ENCODE data around the gene DCLRE1A.

DCLRE1A gene

DNA sequence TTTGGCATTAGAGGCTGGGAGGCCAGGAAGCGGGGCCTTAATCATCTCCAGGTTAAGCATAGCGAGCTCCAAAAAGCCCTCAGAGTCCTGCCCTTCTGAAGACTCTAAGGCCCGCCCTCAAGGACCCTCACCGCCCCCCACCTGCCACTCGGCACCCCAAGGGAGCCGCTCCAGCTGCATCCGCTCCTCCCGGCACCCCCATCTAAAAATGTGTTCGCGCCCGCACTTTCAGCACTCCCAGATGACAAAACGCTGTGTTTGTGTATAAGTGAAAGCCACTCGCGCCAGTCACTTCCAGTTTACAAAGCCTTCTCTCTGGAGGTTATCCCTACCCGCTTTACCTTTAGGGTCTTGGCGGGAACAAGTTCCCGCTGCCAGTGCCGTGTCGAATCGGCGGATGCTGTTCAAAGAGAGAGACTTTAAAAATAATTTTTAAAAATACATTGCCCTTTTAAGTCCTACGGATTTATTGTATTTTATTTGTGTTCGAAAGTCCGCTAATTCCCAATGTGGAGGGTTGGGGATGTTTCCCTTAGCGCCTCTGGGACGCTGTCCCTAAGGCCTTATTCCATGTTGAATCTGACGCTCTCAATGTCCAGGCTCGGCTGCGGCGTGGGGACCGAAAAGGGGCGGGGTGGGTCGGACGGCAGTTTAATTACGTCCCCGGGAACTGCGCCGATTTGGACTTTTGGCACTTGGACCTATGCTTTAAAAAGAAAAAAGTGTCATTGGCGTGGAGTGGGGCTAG is at the start of gene DCLRE1A, which contains the start of gene NHLRC2:
DCLRE1A (minus strand) TSS at position 70 of the 748 bp plus-strand sequence. CDS start 900 bp downstream, outside the sequence.
NHLRC2 (plus strand) TSS at position 649 of the 748 bp plus-strand sequence. CDS start 212 bp downstream, outside the sequence.
- peak; percentile 21 for FAIRE-seq

DNA sequence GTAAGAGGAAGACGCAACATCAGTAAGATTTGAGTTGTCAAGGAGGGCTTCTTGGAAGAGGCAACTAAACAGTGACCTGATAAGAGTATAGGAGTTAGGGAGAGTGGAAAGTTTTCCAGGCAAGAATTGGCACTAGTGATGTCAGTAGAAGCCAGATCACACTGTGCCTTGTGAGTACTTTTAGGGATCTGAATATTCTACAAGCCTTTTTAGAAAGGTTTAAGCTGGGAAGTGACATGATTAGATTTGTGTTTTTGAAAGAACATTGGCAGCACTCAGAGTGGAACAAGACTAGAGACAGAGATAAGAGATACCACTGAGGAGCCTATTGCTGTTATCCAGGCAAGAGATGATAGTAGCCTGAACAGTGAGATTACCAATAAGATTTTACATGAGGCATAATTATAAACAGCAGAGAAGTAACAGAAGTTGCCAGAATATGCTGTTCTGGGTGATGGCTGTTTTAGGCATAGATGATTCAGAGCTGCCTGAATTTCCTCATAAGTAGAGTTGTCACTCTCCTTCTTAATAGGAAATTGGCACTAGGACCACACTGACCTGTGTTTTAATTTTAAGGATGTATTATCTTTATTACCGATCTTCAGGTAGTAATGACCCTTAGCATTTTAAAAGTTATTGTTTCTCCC is 46.2 kb upstream of the DCLRE1A start:
- FAIRE-seq, result no peak

DNA sequence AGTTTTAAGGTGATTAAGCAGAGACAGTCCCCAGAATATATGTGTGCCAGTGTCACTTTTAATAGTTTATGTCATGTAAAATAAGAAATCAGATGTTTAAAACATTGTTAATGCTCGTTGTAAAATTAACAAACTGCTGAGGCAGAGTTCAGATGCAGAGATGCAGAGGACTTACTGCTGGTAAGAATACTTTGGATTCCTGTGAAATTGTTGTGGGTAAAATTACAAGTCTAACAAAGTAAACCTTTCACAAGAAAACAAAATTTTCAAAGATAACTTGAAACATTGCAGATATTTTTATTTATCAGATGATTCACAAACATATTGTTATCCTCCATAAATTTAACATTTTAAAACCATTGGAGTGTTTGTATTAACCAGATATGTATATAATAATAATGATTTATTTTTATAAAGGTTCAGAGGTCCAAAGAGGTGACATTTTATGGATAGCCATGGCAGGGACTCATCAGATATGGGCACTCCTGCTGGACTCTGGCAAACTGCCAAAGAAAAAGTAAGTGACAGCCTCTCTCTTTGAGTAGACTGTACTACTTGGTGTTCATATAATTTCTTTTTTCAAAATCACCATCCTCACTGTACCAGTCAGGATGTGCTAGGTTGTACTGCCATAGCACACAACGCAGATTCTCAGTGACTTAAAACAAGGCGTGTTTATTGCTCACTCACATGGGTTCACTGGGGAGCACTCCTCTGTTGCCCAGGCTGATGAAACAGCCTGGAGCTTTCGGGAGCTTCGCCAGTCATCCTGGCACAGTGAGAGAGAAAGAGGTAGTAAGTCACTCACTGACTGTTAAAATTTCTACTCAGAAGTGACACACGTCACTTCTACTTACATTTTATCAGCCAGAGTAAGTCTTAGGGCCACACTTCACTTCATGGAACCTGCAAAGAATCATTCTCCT is 44.1 kb upstream of the DCLRE1A start:
- FAIRE-seq, result peak; percentile 85

DNA sequence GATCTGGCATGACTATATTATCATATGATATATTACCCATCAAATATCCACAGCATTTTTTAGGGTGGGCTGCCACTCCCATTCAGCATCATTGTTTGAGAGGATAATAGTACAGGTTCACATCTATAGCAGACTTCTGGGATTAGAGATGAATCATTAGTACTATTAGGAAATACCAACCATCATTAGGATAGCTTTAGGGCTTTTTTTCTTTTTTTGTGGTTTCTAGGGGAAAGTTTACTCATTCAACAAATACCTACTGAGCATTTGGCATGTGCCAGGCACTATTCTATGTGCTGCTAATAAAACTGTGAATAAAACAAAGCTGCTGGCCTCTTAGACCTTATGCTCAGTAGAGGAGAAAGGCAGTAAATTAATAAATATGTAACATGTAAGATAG is 41.1 kb upstream of the DCLRE1A start:
- FAIRE-seq, result no peak

- FAIRE-seq, result no peak
Measured at GRCh38 chr10:113894581-113894980, 40.7 kb upstream of the DCLRE1A start.

DNA sequence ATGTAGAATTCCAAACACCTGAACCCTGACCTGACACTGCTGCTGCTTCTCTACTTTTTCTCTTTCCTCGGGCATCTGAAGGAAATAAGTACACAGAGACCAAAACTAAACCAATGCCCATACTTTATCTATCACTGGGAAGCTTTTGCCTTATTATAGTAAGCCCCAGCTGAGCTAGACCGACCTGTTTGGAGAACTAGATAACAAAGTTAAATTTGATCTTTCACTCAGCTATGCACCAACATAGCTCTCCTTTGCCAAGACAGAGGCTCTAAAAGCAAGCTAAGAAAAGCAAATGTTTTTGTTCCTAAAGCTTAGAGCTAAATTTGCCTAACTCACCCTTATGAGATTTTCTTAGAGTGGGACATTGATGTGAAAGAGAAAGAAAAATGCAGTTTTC is 39.7 kb upstream of the DCLRE1A start:
- FAIRE-seq, result no peak

- FAIRE-seq, result no peak
Measured at GRCh38 chr10:113891476-113891875, 37.6 kb upstream of the DCLRE1A start.

GRCh38 chr10:113890769-113891168 is 36.9 kb upstream of the DCLRE1A start:
- FAIRE-seq, result no peak

GRCh38 chr10:113889911-113890310 is 36.0 kb upstream of the DCLRE1A start:
- FAIRE-seq, result no peak

GRCh38 chr10:113882240-113882639 is 28.4 kb upstream of the DCLRE1A start:
- peak; percentile 33 for FAIRE-seq

DNA sequence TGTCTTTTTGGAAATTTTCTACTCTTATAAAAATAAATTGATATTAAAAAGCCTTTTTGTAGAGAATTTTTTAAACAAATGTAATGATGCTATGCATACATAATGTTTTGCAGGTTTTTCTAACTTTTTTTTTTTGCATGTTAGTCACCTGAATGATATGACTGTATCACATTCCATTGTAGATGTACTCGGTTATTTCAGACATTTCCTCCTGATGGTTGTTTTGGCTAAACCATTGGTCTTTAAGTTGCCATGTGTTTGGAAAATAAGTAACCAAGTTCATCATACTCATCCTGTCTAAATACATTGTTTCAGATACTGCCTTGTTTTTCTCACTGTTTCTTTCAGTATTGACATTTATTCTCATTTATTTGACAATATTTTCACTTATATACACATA is 26.4 kb upstream of the DCLRE1A start:
- FAIRE-seq, result no peak

DNA sequence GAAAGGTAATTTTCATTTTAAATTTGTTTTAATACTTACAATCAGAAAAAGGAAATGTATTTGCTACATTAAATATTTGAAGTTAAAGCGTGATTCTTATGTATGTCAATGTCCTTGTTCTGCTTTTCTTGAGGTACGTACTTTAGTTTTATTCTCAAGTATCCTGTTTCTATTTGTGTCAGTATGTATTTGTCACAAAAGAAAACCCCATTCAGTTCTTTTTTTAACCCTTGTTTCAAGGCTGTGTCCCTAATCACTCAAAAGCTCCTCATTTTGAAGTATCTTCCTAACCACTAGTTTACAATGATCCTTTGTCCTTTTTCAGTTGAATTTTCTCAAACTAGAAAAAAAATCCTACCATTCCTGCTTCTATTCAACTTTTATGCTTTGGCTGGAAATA is 25.8 kb upstream of the DCLRE1A start:
- FAIRE-seq, result no peak

GRCh38 chr10:113876461-113876860 is 22.6 kb upstream of the DCLRE1A start:
- no peak for FAIRE-seq

DNA sequence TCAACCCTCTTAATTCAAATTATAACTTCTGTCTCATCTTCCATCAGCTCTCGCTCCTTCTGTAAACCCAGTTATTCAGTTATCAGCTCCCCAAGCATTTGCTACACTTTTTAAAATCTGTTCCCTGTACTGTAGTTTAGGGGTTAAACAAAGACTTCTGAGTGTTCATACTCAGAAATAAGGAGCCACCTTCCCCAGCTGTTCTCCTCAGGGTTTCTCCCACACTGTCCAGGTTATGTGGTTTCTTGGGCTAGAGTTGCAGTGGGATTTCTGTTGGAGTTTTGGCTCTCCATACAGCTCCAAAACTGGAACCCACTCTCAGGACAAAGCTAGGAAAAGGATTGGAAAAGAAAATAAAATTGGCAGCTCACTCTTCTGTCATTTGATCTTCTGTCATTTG is 21.3 kb upstream of the DCLRE1A start:
- no peak for FAIRE-seq

DNA sequence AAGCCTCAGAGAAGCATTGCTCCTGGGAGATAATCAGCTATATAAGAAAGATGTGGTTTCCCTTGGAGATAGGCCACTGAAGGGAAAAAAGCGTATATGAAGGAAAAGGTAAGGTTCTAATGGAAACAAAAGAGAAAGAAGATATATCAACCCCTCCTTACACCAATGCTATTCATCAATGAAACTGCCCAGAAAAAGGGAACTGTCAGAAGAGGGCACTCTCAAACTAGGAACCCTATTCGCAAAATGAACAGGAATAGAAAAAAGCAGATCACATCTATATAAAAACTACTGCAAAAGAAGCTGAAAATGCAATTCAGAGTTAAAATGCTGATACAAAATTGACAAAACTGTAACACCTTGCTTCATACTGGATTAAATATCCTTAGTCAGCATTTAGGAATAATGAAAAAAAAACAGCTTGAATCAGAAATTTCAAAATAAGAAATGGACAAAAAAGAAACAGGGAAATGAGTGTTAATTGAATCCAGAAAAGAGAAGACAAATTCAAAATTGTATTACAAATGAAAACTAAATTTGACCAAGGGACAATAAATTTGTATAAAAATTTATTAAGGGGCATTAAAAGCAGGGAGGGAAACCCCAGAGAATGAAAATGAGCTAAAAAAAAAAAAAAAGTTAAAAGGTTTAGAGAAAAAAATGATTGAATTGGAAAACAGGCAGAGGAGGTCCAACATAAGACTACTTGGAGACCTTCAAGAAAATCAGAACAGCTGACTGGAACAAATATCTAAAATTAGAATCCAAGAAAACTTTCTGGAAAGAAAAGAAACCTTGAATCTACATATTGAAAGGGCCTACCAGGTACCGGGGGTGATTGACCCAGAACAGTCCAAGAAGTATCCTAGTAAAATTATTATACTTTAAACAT is 18.5 kb upstream of the DCLRE1A start:
- FAIRE-seq, result no peak

DNA sequence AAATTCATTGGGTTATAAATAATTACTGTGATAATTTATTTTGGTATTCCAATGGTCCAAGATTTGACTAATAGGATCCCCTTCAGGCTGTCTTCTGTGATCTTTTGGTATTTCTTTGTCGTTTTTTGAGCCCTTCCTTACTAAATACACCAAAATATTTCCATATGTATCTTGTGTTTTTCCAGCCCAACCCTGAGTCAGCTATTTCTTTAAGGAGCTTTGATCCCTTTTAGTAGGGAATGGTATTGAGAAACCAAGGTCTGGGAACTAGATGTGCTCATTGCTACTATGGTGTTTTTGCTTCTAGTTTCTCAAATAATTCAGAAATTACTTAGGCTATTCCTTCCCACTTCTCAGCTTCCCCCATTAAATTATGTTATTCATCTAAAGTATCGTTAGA is 15.9 kb upstream of the DCLRE1A start:
- no peak for FAIRE-seq

GRCh38 chr10:113867904-113868303 is 14.0 kb upstream of the DCLRE1A start:
- no peak for FAIRE-seq

GRCh38 chr10:113866551-113867394 is 12.9 kb upstream of the DCLRE1A start:
- FAIRE-seq, result no peak

- FAIRE-seq, result no peak
Measured at GRCh38 chr10:113865901-113866300, 12.0 kb upstream of the DCLRE1A start.

- FAIRE-seq, result no peak
Measured at GRCh38 chr10:113859261-113859660, 5.4 kb upstream of the DCLRE1A start.

DNA sequence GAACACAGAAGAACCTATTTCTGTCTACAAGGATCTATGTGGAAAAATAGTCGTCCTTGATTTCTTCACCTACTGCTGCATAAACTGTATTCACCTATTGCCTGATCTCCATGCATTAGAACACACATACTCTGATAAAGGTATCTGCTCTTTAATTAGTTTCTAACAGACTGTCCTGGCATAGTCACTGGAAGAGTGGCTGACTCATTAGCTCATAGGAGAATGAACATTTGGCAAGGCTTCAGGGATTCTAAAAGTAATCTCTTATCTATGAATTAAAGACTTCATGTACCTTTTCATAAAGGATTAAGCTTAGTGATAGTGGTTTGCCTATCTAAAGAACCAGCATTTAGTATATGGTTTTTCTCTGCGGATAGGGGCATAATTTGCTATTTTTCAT is 4.7 kb upstream of the DCLRE1A start:
- no peak for FAIRE-seq

All from endometrium (tissue), 2 donors.